Measurements from ENCODE around the gene SDK1.

The SDK1 gene

DNA sequence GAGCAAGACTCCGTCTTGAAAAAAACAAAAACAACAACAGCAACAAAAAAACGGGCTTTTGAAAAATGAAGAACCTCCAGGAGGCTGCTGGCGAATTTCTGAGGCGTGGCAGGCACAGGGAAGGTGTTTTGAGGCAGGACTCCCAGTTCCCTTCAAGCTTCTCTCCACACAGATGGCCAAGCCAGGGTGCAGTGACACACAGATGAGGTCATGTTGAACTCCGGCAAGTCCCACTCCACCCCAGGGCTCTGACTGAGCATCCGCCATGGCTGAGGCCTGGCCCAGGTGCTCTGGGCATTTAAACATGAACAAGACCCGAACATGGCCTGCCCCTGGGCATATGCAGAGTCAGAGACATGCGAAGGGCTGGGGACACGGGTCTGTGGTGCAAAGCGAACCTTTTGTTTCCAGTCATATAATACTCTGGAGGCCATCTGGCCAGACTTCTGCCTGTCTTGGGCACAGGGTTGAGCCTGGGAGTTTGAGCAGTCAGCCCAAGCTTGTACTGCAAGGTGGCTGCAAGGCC is 866.4 kb downstream of the SDK1 start:
- no peak for DNase-seq (ENCODE audit: low read depth in 2 of 2, low spot score in 1 of 2)

DNA sequence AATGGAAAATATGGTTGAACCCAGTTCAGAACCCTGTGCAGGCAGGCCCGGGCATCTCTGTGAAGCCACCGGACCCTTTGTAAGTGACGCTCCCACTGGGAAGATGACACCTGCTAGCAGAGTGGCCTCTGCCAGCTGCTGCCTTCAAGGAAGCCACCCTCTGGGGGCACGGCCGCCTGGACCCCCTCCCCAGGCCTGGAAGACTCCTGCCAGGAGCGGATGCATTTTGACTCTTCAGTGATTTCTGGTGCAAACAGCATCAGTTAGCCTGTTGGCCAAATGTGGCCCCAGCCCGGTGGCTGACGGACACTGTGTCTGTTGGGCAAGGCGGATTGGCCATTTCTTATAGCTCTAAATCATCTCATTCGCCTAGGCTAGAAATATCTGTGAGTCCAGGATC is 867.0 kb downstream of the SDK1 start:
- no peak for DNase-seq (ENCODE audit: low read depth in 2 of 2, low spot score in 1 of 2)

DNA sequence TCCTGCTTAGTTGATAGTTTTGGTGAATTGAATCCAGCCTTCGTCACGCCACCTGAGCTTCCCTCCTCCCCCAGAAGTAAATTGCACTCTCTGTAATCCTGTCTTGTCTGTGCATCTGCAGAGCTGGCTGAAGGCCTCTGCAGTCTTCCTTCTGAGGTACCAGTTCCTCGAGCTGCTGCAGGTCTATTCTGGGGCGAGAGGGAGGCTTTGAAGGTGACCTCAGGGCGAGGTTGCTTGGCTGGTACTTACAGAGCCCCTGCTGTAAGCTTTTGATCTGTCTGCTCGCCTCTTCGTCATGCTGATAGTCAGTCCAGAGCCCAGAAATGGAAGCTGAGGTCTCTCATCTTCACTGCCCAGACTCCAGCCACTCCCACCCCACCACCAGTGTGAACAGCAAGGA is 867.5 kb downstream of the SDK1 start:
- no peak for DNase-seq (ENCODE audit: low read depth in 2 of 2, low spot score in 1 of 2)

DNA sequence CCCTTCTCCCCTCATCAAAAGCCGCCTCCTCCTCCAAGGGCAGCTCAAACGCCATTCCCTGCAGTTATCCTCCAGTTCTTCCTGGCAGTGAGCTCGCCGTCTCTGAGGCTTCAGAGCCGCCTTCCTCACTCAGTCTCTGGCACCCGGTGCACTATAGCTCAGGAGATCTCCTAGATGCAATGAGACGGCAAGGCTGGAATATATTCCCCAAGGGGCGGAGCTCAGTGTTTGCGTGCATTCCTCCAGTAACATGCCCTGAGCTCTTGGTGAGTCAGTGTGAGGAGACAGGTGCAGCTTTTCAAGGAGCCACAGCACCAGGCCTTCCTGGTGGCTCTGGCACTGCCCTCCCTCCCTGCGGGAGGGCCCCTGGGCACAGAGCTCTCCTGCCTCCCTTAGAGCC is 868.4 kb downstream of the SDK1 start:
- DNase-seq (ENCODE audit: low read depth in 2 of 2, low spot score in 1 of 2), result no peak

DNA sequence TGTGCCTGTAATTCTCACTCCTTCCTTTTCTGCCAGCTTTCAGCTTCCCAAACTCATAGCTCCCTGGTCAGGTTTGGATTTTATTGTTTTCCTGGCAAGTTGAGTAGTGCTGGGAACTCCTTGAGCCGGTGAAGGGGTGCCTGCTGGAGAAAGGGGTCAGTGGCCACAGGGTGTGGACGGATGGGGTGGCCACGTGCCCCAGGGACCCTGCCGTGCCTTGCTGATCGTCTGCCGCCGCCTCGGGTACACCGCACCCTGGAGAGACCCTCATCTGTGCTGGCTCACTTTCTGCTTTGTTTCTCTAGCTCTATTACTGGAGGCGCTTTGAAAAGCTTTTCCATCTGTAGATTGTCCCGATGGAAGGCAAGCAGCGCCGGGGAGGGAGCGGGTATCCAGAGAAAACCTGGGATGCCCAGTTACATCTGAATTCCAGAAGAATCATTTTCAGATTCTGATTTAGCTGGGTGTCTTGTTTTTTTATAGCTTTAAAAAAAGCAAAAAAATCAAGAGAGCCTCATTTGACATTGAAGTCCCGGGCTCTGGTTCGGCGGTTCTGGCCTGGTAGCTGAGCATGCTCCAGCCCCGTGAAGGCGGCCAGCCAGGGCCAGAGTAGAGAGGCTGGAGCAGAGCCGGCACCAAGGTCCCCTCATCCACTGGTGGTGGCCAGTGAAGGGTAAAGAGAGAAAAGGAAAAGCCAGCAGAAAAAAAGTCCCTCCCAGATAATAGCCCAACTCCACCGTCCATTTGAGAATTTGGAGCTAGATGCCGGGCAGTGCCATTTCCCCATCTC is 870.1 kb downstream of the SDK1 start:
- DNase-seq (ENCODE audit: low read depth in 2 of 2, low spot score in 1 of 2), result no peak

DNA sequence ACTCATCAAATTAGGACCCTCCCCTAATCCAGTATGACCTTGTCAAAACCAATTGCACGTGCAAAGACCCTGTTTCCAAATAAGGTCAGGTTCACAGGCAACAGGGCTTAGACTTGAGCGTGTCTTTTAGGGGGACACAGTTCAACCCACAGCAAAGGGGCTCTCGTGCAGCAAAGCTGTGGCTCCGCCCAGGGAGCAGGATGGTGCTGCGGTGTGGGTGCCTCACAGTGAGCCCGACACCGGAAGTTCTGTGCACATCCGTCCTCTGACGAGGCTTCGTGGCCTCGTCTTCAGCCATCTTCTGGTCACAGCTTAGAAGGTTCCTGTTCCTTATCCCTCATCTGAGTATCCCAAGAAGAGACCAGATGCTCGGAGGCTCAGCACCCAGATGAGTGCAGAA is 871.8 kb downstream of the SDK1 start:
- DNase-seq (ENCODE audit: low read depth in 2 of 2, low spot score in 1 of 2), result no peak

DNA sequence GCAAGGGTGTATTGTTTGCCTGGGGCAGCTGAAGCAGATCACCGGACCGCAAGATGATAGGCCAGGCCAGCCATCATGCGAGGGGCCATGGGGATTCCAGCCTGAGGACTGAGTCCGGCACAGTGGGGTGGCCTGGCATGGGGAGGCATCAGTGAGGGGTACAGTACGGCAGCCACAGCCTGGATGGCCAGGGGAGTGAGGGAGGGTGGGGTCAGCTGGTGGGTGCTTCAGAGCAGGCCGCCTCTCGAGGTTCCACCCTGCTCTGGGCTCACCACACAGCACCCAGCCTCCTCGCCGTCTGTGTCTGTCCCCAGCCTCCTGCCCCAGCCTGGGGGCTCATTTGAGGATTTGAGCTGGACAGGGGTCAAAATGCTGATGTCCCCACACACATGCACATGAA is 872.6 kb downstream of the SDK1 start:
- no peak for DNase-seq (ENCODE audit: low read depth in 2 of 2, low spot score in 1 of 2)

DNA sequence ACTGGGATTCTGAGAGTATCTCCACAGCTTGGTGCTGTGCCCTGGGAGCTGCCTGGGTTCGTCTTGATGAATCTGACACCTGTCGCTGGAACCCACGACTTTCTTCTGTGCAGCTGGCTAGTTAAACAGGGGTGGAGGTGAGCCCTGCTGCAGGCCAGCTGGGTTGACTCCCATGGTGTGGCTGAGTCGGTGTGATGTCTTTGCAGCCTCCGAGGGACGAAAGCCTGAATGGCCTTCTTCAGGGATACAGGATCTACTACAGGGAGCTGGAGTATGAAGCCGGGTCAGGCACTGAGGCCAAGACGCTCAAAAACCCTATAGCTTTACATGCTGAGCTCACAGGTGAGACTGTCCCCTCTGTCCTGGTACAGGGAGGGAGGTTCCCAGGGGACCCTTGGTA is 873.0 kb downstream of the SDK1 start:
- DNase-seq (ENCODE audit: low read depth in 2 of 2, low spot score in 1 of 2), result no peak

DNA sequence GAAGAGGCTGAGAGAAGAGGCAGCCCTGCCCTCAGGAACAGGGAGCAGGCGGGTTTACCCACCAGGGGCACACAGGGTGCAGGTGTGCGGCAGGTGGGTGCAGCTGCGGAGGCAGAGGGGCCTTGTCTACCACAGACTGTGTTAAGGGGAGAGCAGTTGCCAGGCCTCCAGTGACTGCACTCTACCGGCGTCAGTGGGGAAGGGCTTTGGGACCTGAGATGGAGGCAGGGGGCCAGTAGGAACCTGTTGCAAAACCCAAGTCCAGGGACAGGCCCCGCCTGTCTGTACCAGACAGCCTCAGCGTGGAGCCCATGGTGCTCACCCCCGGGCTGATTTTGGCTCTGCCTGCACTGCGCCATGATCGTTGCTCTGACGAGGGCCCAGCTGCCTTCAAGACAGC is 873.4 kb downstream of the SDK1 start:
- DNase-seq (ENCODE audit: low read depth in 2 of 2, low spot score in 1 of 2), result no peak

DNA sequence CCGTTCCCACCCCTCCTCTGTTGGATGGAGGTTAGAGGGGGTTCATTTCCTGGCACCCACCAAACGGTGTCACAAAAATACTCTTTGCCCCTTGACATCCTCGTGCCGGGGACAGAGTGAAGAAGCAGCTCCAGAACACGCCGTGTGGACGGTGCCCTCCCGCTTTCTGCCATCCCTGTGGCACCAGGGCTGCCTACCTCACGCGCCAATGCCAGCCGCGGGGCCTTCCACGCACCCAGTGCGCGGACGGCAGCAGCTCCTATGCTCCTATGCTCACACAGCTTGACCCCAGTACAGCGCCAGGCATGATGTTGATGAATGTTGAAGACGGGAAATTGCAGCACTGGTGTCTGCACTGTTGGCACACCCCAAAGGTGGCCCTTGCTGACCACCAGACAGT is 873.8 kb downstream of the SDK1 start:
- no peak for DNase-seq (ENCODE audit: low read depth in 2 of 2, low spot score in 1 of 2)

DNA sequence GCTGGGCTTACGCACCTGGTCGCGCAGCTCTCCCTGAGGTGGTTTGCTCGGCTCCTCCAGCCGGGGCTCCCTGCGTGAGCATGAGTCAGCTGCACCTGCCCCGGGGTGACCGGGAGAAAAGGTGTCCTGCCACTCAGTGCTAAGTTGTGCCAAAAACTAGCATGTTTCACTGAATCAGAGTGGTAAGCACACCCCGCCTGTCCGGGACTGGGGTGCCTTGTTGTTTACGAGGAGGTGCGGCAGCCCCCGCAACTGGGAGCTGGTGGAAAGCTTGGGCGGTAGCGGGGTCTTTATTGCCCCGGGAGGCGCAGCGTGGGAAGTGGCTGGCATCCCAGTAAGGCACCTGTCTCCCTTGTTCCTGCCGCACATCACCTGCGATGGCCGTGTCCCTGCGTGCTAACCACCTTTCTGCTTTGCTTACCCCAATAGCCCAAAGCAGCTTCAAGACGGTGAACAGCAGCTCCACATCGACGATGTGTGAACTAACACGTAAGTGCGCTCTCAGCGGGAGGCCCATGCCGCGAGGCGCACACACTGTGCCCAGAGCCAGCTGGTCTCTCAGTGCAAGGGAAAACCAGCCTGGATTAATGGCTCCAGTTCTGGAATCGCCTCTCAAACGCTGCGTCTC is 874.4 kb downstream of the SDK1 start:
- DNase-seq (ENCODE audit: low read depth in 2 of 2, low spot score in 1 of 2), result no peak

DNA sequence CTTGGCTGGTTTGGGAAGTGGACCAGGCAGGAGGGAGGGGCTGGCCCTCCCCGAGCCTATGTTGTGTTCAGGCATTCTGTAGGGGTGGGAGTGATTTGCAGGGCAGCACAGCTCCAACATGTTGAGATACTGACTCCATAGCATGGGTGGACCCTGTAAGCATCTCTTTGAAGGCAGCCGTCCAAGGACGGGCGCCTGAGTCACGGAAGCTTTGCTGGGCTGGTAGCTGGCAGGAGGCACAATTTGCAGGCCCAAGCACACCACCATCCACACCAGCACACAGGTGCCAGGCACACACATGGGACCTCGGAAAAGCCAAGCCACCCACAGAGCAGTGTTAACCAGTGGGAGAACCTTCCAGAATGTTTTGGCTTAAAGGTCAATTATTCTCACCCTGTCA is 875.9 kb downstream of the SDK1 start:
- no peak for DNase-seq (ENCODE audit: low read depth in 2 of 2, low spot score in 1 of 2)

DNA sequence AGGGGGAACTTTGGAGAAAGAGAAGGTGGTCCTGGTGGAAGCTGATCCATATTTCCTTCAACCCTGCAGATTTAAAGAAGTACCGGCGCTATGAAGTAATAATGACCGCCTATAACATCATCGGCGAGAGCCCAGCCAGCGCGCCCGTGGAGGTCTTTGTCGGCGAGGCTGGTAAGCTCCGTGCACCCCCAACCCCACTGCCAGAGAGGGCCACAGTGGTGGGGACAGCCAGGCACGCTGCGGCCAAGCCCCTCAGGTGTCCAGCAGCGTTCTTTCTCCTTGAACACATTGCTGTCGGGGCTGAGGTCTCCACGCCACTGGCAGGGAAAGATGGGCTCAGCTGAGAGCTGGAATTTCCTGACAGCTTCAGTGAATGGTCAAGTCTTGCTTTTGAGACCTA is 877.4 kb downstream of the SDK1 start:
- no peak for DNase-seq (ENCODE audit: low read depth in 2 of 2, low spot score in 1 of 2)

DNA sequence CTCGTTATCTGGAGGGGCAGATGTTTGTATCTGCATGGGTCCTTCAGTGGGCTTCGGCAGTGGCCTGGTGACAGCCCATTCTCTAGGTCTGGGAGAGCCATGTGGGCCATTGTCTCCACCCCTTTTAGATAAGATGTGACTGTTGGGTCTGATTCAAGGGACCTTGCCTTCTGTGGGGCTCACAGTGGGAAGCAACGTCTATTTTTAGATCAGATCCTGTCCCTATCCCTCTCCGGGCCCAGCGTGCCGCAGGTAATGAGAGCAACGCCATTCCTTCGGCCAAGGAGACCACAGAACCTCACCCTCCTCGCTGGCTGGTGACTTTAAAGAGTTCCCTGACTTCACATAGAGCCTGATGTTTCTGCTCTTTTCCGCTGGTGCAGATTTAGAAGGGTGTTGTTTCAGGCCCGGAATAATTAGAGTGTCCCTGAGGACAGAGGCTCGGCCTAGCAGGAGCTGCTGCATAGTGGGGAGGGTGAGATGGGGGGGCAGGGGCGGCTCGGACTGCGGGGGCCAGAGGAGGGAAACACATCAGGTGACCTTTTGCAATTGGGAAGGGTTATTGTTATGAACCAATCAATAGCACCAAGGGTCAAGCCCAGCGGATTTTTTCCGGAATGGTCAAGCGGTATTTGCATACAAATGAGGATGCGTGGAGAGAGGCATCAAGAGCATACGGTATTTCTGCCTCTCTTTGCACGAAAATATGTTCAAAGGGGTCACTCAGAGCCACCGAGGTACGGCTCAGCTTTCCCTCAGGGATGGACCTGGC is 878.0 kb downstream of the SDK1 start:
- DNase-seq (ENCODE audit: low read depth in 2 of 2, low spot score in 1 of 2), result no peak

DNA sequence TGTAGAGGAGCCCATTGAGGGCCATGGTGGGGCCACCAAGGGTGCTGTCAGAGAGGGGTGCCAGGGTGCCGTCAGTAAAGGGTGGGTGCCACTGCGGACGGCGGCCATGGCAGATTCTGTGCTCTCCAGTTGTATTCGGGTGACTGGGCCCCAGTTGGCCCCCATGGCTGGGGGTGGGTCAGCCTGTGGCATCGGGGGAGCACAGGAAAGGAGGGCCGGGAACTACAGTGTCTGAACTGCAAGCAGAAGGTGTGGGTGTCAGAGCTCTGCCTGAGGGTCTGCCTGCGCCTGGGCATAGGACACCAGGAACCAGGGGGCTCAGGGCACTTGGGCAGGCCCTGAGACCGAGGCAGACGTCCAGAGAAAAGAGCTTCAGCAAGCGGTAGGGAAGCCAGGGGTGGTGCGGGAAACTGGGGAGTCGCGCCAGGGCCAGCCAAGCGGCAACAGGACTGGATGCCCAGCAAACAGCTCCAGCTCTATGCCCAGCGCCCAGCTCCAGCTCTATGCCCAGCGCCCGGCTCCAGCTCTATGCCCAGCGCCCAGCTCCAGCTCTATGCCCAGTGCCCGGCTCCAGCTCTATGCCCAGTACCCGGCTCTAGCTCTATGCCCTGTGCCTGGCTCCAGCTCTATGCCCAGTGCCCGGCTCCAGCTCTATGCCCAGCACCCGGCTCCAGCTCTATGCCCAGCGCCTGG is 878.8 kb downstream of the SDK1 start:
- DNase-seq (ENCODE audit: low read depth in 2 of 2, low spot score in 1 of 2), result no peak

DNA sequence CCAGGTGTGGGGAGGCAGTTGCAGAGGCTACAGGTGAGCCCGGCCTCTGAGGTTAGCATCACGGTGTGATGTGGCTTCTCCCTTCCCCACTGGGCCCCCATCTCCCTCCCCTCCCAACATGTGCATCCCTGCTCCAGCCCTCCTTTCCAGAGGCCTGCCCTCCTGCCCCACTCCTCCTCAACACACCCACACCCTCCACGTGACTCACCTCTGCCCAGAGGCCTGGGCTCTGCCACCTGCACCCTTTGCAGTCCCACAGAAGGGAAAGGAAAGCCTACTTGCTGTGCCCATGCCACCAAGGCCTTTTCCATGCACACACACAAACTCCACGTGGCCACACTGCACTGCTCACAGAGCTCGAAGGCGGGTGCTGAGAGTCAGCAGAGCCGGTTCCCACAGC is 880.4 kb downstream of the SDK1 start:
- no peak for DNase-seq (ENCODE audit: low read depth in 2 of 2, low spot score in 1 of 2)

DNA sequence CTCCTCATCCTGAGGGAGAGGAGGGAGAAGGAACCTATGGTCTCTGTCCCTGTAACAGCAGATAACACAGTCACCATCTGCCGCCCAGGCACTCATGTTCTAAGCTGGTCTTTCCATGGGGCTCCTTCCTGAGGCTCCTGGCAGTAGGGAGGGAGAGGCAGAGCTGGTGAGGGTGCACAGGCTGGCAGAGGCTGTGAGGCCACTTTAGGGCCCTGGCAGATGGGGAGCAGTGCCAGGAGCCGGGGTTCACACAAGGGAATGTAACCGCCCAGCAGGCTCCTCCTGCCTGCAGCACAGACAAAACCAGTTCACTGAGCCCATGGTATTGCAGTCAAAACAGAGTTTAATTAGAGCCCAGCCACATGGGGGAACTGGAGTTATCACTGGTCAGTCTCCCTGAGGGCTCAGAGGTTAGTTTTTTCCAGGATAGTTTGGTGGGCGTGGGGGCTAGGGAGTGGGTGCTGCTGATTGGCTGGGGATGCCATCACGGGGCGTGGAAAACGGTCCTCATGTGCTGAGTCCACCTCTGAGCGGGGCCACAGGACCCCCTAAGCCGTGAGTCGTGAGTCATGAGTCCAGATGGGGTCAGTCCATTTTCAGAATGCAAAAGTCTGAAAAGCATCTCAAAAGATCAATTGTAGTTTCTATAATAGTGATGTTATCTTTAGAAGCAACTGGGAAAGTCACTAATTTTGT is 881.7 kb downstream of the SDK1 start:
- DNase-seq (ENCODE audit: low read depth in 2 of 2, low spot score in 1 of 2), result no peak

DNA sequence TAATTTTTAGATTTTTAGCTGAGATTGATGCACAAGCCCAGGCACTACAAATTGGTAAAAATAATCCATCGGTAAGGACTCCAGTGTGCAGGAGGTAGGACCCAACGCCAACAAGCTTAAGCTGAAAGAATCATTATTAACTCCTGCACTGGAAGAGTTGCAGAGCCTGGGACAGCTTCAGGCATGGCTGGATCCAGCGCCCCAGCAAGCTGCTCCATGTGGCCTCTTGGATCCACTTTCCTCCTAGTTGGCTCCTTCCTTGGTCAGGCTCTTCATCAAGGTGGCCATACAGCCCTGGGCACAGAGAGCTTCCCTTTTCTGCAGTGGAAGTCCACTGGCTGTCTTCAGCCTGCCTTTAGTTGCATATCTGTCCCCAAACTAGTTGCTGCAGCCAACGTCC is 883.6 kb downstream of the SDK1 start:
- DNase-seq (ENCODE audit: low read depth in 2 of 2, low spot score in 1 of 2), result no peak

DNA sequence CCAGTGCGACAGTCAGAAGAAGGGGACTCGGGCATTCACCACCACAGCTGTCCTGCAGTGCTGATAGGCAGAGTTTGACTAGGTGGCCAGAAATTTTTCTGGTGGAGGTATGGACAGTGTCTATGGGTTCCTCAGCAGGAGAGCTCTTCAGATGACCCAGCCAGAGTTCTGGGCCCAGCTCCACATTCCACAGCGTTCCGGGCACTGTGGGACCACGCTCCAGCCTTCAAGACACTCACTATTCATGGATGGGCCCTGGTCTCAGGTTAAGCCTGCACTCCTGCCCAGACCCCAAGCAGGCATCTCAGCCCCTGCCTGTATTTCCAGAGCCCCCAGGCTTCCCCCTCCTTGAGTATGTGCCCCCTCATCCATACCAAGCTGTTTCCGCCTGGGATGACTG is 884.1 kb downstream of the SDK1 start:
- DNase-seq (ENCODE audit: low read depth in 2 of 2, low spot score in 1 of 2), result no peak

DNA sequence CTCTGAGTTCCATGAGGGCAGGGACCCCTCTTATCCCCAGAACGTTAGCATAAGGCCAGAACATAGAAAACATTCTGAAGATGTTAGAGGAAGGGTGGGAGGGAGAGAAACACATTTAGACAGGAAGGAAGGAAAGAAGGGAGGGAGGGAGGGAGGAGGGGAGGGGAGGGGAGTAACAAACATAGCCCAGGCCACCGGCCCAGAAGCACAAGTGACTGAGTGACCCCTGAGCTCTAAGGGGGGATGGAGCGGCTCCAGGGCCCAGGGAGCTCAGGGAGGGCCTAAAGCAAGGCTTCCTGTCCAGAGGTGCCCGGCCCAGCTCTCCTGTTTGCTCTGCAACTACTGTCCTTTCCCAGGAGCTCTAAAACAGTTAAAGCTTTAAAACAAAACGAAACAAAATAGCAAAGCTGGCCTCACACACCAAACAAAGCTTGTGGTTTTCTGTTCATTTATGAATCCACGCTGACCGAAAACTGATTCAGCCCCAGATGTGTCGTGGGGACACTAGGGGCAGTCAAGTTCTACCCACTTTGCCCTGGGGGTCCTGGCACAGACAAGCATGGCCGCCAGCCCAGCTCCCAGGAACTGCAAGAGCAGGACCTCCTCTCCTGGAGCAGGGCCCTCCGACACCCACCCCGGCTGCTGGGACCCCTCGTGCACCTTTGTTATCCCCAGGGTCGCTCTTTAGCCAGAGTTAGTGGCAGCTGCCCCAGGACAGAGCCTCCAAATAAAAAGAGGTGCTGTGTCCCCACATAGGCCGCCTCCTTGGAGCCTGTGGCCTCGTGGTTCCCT is 884.9 kb downstream of the SDK1 start:
- DNase-seq (ENCODE audit: low read depth in 2 of 2, low spot score in 1 of 2), result no peak

Data from stimulated activated CD8-positive, alpha-beta memory T cell treated with anti-CD3 and anti-CD28 coated beads, Interleukin-4, amount 100 ng/mL, for 4 hours (primary cell).